Breast epithelium (tissue), 3 donors: ENCODE data around the gene PPRC1.

ENCODE experiments used
- CTCF ChIP-seq, 3 donors: fragments of 450-650 bp; IDR thresholded peaks; one replicate each; pipeline ENCODE4 v1.5.1; 2016 to 2017; ENCODE audit warnings: antibody characterized with exemption in 3 of 3, mild to moderate bottlenecking in 3 of 3, moderate library complexity in 3 of 3
- POLR2AphosphoS5 ChIP-seq, 3 donors: sonication (generic); formaldehyde crosslinking; IDR thresholded peaks; one replicate each; pipeline ENCODE4 v1.6.1; 2017; ENCODE audit warnings: antibody characterized with exemption in 3 of 3

GRCh38 chr10:102106998-102107397 is 25.8 kb upstream of the PPRC1 start:
- TF ChIP-seq CTCF (IDR thresholded peaks at IDR 0.05) (no peak), POLR2AphosphoS5 (IDR thresholded peaks at IDR 0.05) (no peak)
